HEK293 (cell line): Measurements from ENCODE around the gene IBA57.

Source experiments
- GLI2 ChIP-seq: fragments of 450-650 bp; formaldehyde crosslinking; IDR thresholded peaks from 2 replicates; pipeline ENCODE4; 2017; ENCODE audit warnings: missing biosample characterization, missing genetic modification characterization, low read depth, borderline replicate concordance
- INSM2 ChIP-seq: fragments of 450-650 bp; formaldehyde crosslinking; IDR thresholded peaks from 2 replicates; pipeline ENCODE4 v1.5.1; 2016; ENCODE audit warnings: missing biosample characterization, missing genetic modification characterization
- MEIS1 ChIP-seq: sonication (generic); formaldehyde crosslinking; IDR thresholded peaks from 2 replicates; pipeline ENCODE4 v1.8.1; 2022; ENCODE audit warnings: missing genetic modification reagents, mild to moderate bottlenecking, borderline replicate concordance
- MZF1 ChIP-seq: fragments of 450-650 bp; formaldehyde crosslinking; IDR thresholded peaks from 2 replicates; pipeline ENCODE4 v1.5.1; 2017; ENCODE audit warnings: missing biosample characterization, missing genetic modification characterization, borderline replicate concordance
- PRDM1 ChIP-seq: fragments of 450-650 bp; formaldehyde crosslinking; IDR thresholded peaks from 2 replicates; pipeline ENCODE4; 2016; ENCODE audit warnings: missing biosample characterization, missing genetic modification characterization
- SCRT1 ChIP-seq: fragments of 450-650 bp; formaldehyde crosslinking; IDR thresholded peaks from 2 replicates; pipeline ENCODE4 v1.5.1; 2016; ENCODE audit warnings: missing biosample characterization, missing genetic modification characterization, borderline replicate concordance
- ZBTB7A ChIP-seq: fragments of 450-650 bp; formaldehyde crosslinking; IDR thresholded peaks from 2 replicates; pipeline ENCODE4 v1.5.1; 2016; ENCODE audit warnings: low read depth, missing biosample characterization, missing genetic modification characterization
- ZFP69B ChIP-seq: fragments of 450-650 bp; formaldehyde crosslinking; IDR thresholded peaks from 2 replicates; pipeline ENCODE4 v1.5.1; 2016; ENCODE audit warnings: missing biosample characterization, missing genetic modification characterization
- ZNF214 ChIP-seq: fragments of 450-650 bp; formaldehyde crosslinking; IDR thresholded peaks from 2 replicates; pipeline ENCODE4 v1.5.1; 2017; ENCODE audit warnings: missing biosample characterization, mild to moderate bottlenecking, missing genetic modification characterization, borderline replicate concordance
- ZNF26 ChIP-seq: fragments of 450-650 bp; formaldehyde crosslinking; IDR thresholded peaks from 2 replicates; pipeline ENCODE4 v1.5.1; 2016; ENCODE audit warnings: missing biosample characterization, missing genetic modification characterization
- ZNF292 ChIP-seq: fragments of 450-650 bp; formaldehyde crosslinking; IDR thresholded peaks from 2 replicates; pipeline ENCODE4 v1.5.1; 2016; ENCODE audit warnings: low read depth, missing biosample characterization, missing genetic modification characterization, borderline replicate concordance
- ZNF350 ChIP-seq: fragments of 450-650 bp; formaldehyde crosslinking; IDR thresholded peaks from 2 replicates; pipeline ENCODE4 v1.5.0; 2017; ENCODE audit warnings: missing biosample characterization, mild to moderate bottlenecking, missing genetic modification characterization
- ZNF423 ChIP-seq: fragments of 450-650 bp; formaldehyde crosslinking; IDR thresholded peaks from 2 replicates; pipeline ENCODE4 v1.5.1; 2016; ENCODE audit warnings: missing biosample characterization, missing genetic modification characterization
- ZNF530 ChIP-seq: fragments of 450-650 bp; formaldehyde crosslinking; IDR thresholded peaks from 2 replicates; pipeline ENCODE4 v1.5.1; 2016; ENCODE audit warnings: low read depth, missing biosample characterization, missing genetic modification characterization
- ZNF558 ChIP-seq: fragments of 450-650 bp; formaldehyde crosslinking; IDR thresholded peaks from 2 replicates; pipeline ENCODE4 v1.5.1; 2016; ENCODE audit warnings: missing biosample characterization, missing genetic modification characterization
- ZNF585B ChIP-seq: fragments of 450-650 bp; formaldehyde crosslinking; IDR thresholded peaks from 2 replicates; pipeline ENCODE4 v1.5.1; 2016; ENCODE audit warnings: missing biosample characterization, missing genetic modification characterization
- ZNF629 ChIP-seq: fragments of 450-650 bp; formaldehyde crosslinking; IDR thresholded peaks from 2 replicates; pipeline ENCODE4 v1.5.1; 2017; ENCODE audit warnings: missing biosample characterization, missing genetic modification characterization
- ZNF645 ChIP-seq: fragments of 450-650 bp; formaldehyde crosslinking; IDR thresholded peaks from 2 replicates; pipeline ENCODE4; 2016; ENCODE audit warnings: missing biosample characterization, missing genetic modification characterization
- ZNF670 ChIP-seq: fragments of 450-650 bp; formaldehyde crosslinking; IDR thresholded peaks from 2 replicates; pipeline ENCODE4 v1.5.1; 2016; ENCODE audit warnings: missing biosample characterization, missing genetic modification characterization, low read depth
- ZSCAN16 ChIP-seq: fragments of 450-650 bp; formaldehyde crosslinking; IDR thresholded peaks from 2 replicates; pipeline ENCODE4 v1.5.1; 2016; ENCODE audit warnings: missing biosample characterization, missing genetic modification characterization
- ZXDB ChIP-seq: fragments of 450-650 bp; formaldehyde crosslinking; IDR thresholded peaks from 2 replicates; pipeline ENCODE4 v1.5.1; 2016; ENCODE audit warnings: missing biosample characterization, missing genetic modification characterization
- TF ChIP-seq, protein P1 (sequence below): fragments of 450-650 bp; formaldehyde crosslinking; IDR thresholded peaks from 2 replicates; pipeline ENCODE4 v1.5.1; 2016; ENCODE audit warnings: missing biosample characterization, missing genetic modification characterization
- TF ChIP-seq, protein P2 (sequence below): fragments of 450-650 bp; formaldehyde crosslinking; IDR thresholded peaks from 2 replicates; pipeline ENCODE4 v1.5.1; 2016; ENCODE audit warnings: missing biosample characterization, missing genetic modification characterization
- TF ChIP-seq, protein P3 (sequence below): fragments of 450-650 bp; formaldehyde crosslinking; IDR thresholded peaks from 2 replicates; pipeline ENCODE4 v1.5.1; 2016; ENCODE audit warnings: missing biosample characterization, missing genetic modification characterization, borderline replicate concordance

The IBA57 gene

GRCh38 chr1:228198977-228199590 is 33.5 kb downstream of the IBA57 start (continued):
- TF ChIP-seq MZF1 (tag by site-specific recombination), result no peak
- TF ChIP-seq SCRT1 (tag by site-specific recombination), result no peak
- TF ChIP-seq, protein P1, sequence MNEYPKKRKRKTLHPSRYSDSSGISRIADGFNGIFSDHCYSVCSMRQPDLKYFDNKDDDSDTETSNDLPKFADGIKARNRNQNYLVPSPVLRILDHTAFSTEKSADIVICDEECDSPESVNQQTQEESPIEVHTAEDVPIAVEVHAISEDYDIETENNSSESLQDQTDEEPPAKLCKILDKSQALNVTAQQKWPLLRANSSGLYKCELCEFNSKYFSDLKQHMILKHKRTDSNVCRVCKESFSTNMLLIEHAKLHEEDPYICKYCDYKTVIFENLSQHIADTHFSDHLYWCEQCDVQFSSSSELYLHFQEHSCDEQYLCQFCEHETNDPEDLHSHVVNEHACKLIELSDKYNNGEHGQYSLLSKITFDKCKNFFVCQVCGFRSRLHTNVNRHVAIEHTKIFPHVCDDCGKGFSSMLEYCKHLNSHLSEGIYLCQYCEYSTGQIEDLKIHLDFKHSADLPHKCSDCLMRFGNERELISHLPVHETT (tag by site-specific recombination), result peak; percentile 76; the same call in 1 of the 2 replicates
- no peak for TF ChIP-seq MEIS1
- TF ChIP-seq ZNF214 (tag by site-specific recombination), result no peak
- TF ChIP-seq ZBTB7A (tag by site-specific recombination), result no peak
- TF ChIP-seq INSM2, result no peak
- TF ChIP-seq ZNF645 (tag by site-specific recombination), result no peak
- TF ChIP-seq ZNF585B (tag by site-specific recombination), result no peak; the same call in 1 of the 2 replicates
- TF ChIP-seq ZNF629 (tag by site-specific recombination), result peak; percentile 33
- peak; percentile 85 for TF ChIP-seq ZNF558 (tag by site-specific recombination)
- no peak for TF ChIP-seq ZFP69B (tag by site-specific recombination)
- TF ChIP-seq ZNF530 (tag by site-specific recombination), result no peak
- TF ChIP-seq PRDM1 (tag by site-specific recombination), result no peak
- TF ChIP-seq, protein P2, sequence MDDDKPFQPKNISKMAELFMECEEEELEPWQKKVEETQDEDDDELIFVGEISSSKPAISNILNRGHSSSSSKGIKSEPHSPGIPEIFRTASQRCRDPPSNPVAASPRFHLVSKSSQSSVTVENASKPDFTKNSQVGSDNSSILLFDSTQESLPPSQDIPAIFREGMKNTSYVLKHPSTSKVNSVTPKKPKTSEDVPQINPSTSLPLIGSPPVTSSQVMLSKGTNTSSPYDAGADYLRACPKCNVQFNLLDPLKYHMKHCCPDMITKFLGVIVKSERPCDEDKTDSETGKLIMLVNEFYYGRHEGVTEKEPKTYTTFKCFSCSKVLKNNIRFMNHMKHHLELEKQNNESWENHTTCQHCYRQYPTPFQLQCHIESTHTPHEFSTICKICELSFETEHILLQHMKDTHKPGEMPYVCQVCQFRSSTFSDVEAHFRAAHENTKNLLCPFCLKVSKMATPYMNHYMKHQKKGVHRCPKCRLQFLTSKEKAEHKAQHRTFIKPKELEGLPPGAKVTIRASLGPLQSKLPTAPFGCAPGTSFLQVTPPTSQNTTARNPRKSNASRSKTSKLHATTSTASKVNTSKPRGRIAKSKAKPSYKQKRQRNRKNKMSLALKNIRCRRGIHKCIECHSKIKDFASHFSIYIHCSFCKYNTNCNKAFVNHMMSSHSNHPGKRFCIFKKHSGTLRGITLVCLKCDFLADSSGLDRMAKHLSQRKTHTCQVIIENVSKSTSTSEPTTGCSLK, result no peak
- no peak for TF ChIP-seq ZNF26 (tag by site-specific recombination)
- no peak for TF ChIP-seq GLI2 (tag by site-specific recombination)
- TF ChIP-seq ZNF670 (tag by site-specific recombination), result no peak
- TF ChIP-seq ZNF350 (tag by site-specific recombination), result no peak
- TF ChIP-seq ZXDB, result no peak; the same call in 1 of the 2 replicates
- no peak for TF ChIP-seq ZNF423
- TF ChIP-seq, protein P3, sequence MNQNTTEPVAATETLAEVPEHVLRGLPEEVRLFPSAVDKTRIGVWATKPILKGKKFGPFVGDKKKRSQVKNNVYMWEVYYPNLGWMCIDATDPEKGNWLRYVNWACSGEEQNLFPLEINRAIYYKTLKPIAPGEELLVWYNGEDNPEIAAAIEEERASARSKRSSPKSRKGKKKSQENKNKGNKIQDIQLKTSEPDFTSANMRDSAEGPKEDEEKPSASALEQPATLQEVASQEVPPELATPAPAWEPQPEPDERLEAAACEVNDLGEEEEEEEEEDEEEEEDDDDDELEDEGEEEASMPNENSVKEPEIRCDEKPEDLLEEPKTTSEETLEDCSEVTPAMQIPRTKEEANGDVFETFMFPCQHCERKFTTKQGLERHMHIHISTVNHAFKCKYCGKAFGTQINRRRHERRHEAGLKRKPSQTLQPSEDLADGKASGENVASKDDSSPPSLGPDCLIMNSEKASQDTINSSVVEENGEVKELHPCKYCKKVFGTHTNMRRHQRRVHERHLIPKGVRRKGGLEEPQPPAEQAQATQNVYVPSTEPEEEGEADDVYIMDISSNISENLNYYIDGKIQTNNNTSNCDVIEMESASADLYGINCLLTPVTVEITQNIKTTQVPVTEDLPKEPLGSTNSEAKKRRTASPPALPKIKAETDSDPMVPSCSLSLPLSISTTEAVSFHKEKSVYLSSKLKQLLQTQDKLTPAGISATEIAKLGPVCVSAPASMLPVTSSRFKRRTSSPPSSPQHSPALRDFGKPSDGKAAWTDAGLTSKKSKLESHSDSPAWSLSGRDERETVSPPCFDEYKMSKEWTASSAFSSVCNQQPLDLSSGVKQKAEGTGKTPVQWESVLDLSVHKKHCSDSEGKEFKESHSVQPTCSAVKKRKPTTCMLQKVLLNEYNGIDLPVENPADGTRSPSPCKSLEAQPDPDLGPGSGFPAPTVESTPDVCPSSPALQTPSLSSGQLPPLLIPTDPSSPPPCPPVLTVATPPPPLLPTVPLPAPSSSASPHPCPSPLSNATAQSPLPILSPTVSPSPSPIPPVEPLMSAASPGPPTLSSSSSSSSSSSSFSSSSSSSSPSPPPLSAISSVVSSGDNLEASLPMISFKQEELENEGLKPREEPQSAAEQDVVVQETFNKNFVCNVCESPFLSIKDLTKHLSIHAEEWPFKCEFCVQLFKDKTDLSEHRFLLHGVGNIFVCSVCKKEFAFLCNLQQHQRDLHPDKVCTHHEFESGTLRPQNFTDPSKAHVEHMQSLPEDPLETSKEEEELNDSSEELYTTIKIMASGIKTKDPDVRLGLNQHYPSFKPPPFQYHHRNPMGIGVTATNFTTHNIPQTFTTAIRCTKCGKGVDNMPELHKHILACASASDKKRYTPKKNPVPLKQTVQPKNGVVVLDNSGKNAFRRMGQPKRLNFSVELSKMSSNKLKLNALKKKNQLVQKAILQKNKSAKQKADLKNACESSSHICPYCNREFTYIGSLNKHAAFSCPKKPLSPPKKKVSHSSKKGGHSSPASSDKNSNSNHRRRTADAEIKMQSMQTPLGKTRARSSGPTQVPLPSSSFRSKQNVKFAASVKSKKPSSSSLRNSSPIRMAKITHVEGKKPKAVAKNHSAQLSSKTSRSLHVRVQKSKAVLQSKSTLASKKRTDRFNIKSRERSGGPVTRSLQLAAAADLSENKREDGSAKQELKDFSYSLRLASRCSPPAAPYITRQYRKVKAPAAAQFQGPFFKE, result no peak
- TF ChIP-seq ZSCAN16 (tag by site-specific recombination), result no peak
- TF ChIP-seq ZNF292 (tag by site-specific recombination), result no peak
